GM12878 (cell line): Measurements from ENCODE around the gene KCNJ18. TPM values are rescaled to one million over a fixed set of nuclear protein-coding genes. Genes with fewer than 3 reads are reported as not detected.

Source experiments
- ATAC-seq: fragments of 200-7000 bp; cut with Tn5 transposase; 3 replicates; pipeline ENCODE4 v1.9.1; 2020; ENCODE audit warnings: mild to moderate bottlenecking, moderate library complexity
- BruUV-seq: library from RNA; stranded (reverse); fragments of 400-500 nt; replicated peaks from 2 replicates; lab custom pipeline; 2021; lab: Mats Ljungman, UMichigan
- CTCF ChIA-PET: fragments of 300-600 bp; sonication (Branson Sonifier 250); formaldehyde crosslinking; extraction: SDS; loops from one replicate; lab custom pipeline; 2021; ENCODE audit warnings: inconsistent platforms; lab: Yijun Ruan, JAX
- POLR2A ChIA-PET: fragments of 350-600 bp; formaldehyde crosslinking; extraction: SDS; loops from one replicate; lab custom pipeline; 2021; ENCODE audit warnings: inconsistent platforms; lab: Charles Lee
- RAD21 ChIA-PET: fragments of 300-600 bp; sonication (Branson Sonifier 250); formaldehyde crosslinking; loops from one replicate; lab custom pipeline; 2023; ENCODE audit warnings: antibody characterized with exemption; ENCODE audit not compliant: unreplicated experiment; lab: Charles Lee
- SMC1A ChIA-PET: fragments of 300-600 bp; sonication (Branson Sonifier 250); formaldehyde crosslinking; loops from one replicate; lab custom pipeline; 2023; ENCODE audit not compliant: unreplicated experiment, uncharacterized antibody; lab: Charles Lee
- DNase-seq: peaks from one replicate; pipeline ENCODE4 v3.0.0-alpha.2; 2011; ENCODE audit warnings: low read depth, low spot score
- FAIRE-seq: peaks from 3 replicates; lab custom pipeline; 2011; peaks lifted over from hg19 to GRCh38; lab: Jason Lieb, UNC
- H2AFZ ChIP-seq: 2 replicates; pipeline ENCODE4 v1.6.0; 2011; ENCODE audit warnings: low read depth, low read length, control low read depth; ENCODE audit not compliant: control insufficient read depth
- H3K27ac ChIP-seq: 2 replicates; pipeline ENCODE4 v1.5.1; 2011; ENCODE audit warnings: control low read depth; ENCODE audit not compliant: control insufficient read depth, insufficient read depth
- H3K27me3 ChIP-seq, 2 experiments: replicated peaks in 1 of 2; 2 replicates each; pipeline versions ENCODE4 v1.6.0 to v1.6.1; 2011; ENCODE audit warnings: low read length in 1 of 2; ENCODE audit not compliant: control insufficient read depth in 2 of 2, insufficient read depth in 2 of 2
- H3K36me3 ChIP-seq, 2 experiments: 2 replicates each; pipeline ENCODE4 v1.5.1; 2011; ENCODE audit warnings: low read length in 1 of 2; ENCODE audit not compliant: control insufficient read depth in 2 of 2, insufficient read depth in 2 of 2
- H3K4me1 ChIP-seq: 2 replicates; pipeline ENCODE4 v1.6.1; 2011; ENCODE audit warnings: mild to moderate bottlenecking, low read length, moderate library complexity, mixed read lengths; ENCODE audit not compliant: control insufficient read depth, insufficient read depth
- H3K4me2 ChIP-seq: 2 replicates; pipeline ENCODE4 v1.6.0; 2011; ENCODE audit warnings: control low read depth; ENCODE audit not compliant: control insufficient read depth, insufficient read depth
- H3K4me3 ChIP-seq: fragments of 200-600 bp; sonication (generic); 2 replicates; pipeline ENCODE4 v1.5.1; 2016
- H3K79me2 ChIP-seq: 2 replicates; pipeline ENCODE4 v1.6.0; 2011; ENCODE audit warnings: low read length; ENCODE audit not compliant: control insufficient read depth, insufficient read depth
- H3K9ac ChIP-seq: 2 replicates; pipeline ENCODE4 v1.8.0; 2011; ENCODE audit warnings: low read length, control low read depth, mixed read lengths; ENCODE audit not compliant: control insufficient read depth, insufficient read depth
- H3K9me3 ChIP-seq: replicated peaks from 3 replicates; pipeline ENCODE4 v1.5.1; 2011; ENCODE audit warnings: mild to moderate bottlenecking, low read length; ENCODE audit not compliant: control insufficient read depth, insufficient read depth
- H4K20me1 ChIP-seq: 2 replicates; pipeline ENCODE4 v1.6.0; 2011; ENCODE audit not compliant: control insufficient read depth, insufficient read depth
- BCL3 ChIP-seq: IDR thresholded peaks from 2 replicates; pipeline ENCODE4 v1.6.1; 2011; ENCODE audit warnings: borderline replicate concordance, low read depth, mild to moderate bottlenecking, moderate library complexity, low read length; ENCODE audit not compliant: insufficient read depth, poor library complexity, severe bottlenecking
- CREB1 ChIP-seq: IDR thresholded peaks from 2 replicates; pipeline ENCODE4 v1.6.1; 2012; ENCODE audit warnings: low read depth, mild to moderate bottlenecking, inconsistent platforms
- DPF2 ChIP-seq: fragments of 450-650 bp; IDR thresholded peaks from 2 replicates; pipeline ENCODE4 v1.6.1; 2017; ENCODE audit warnings: mild to moderate bottlenecking
- LARP7 ChIP-seq: fragments of 450-650 bp; IDR thresholded peaks from 2 replicates; pipeline ENCODE4 v1.6.1; 2017; ENCODE audit warnings: mild to moderate bottlenecking
- MYB ChIP-seq: fragments of 150-350 bp; IDR thresholded peaks from 2 replicates; pipeline ENCODE4 v1.6.1; 2014; ENCODE audit warnings: mild to moderate bottlenecking, low read depth, low read length, borderline replicate concordance
- PRDM15 ChIP-seq: fragments of 450-650 bp; formaldehyde crosslinking; IDR thresholded peaks from 2 replicates; pipeline ENCODE4 v1.4.0; 2020; ENCODE audit warnings: mild to moderate bottlenecking, moderate library complexity
- ZBTB40 ChIP-seq: fragments of 450-650 bp; IDR thresholded peaks from 2 replicates; pipeline ENCODE4 v1.6.1; 2016; ENCODE audit warnings: mild to moderate bottlenecking, moderate library complexity, borderline replicate concordance
- ZNF687 ChIP-seq: fragments of 450-650 bp; IDR thresholded peaks from 2 replicates; pipeline ENCODE4 v1.6.1; 2017; ENCODE audit warnings: mild to moderate bottlenecking, moderate library complexity
- WGBS: methylation state at CpG from one replicate; pipeline ENCODE4 v1.1.6; 2016; ENCODE audit warnings: low lambda C conversion rate; ENCODE audit not compliant: insufficient replicate concordance, insufficient coverage; ENCODE audit errors: missing lambda C conversion rate; 5-methylcytosine and 5-hydroxymethylcytosine counted together
- in situ Hi-C: fragments of 300-500 bp; cut with MboI; formaldehyde crosslinking; loops from 9 replicates; pipeline ENCODE4 v1.14.3; 2018; ENCODE audit warnings: mixed read lengths
- intact Hi-C: fragments of 100-400 bp; cut with micrococcal nuclease; formaldehyde crosslinking; loops from one replicate; pipeline ENCODE4 v1.14.2; 2022; ENCODE audit not compliant: unreplicated experiment
- polyA plus RNA-seq, 11 experiments: library from polyadenylated mRNA; depleted of rRNA in 4 of 11; unstranded in 6 of 11; stranded (reverse) in 5 of 11; fragments of >200 nt; fragmentation: Nextera tagmentation in 4 of 11; fragmentation: Illumina TruSeq in 1 of 11; extraction: Ambion mirVana in 4 of 11; extraction: Trizol in 1 of 11; gene quantifications; 1 replicate in 1 of 11; 2 replicates in 10 of 11; pipeline versions ENCODE4 v1.2.1 to v1.2.3, GENCODE V29; 2011 to 2016; ENCODE audit warnings: inconsistent platforms in 2 of 11, missing spikeins in 2 of 11, low read depth in 1 of 11
- total RNA-seq, 4 experiments: library from RNA; depleted of rRNA in 3 of 4; stranded (reverse); fragments of >200 nt in 3 of 4; fragmentation: Illumina TruSeq in 1 of 4; extraction: Trizol in 1 of 4; gene quantifications; 2 replicates each; pipeline versions ENCODE4 v1.2.1 to v1.2.3, GENCODE V29; 2013 to 2021

KCNJ18 gene
- total and polyA plus RNA-seq, 10 of the 15 experiments (the other 5 are each of a cell fraction or from before 2014, with no cell fraction given), result not detected

- CTCF ChIA-PET, result no interaction called here
- H3K4me1 ChIP-seq, result no peaks in the 10 kb centered on the region
- H3K9ac ChIP-seq, result no peak overlapping the region
- no peaks in the 10 kb centered on the region for H3K36me3 ChIP-seq
- no TSS peak for BruUV-seq
- H3K9me3 ChIP-seq, result no peaks in the 10 kb centered on the region; the same call in 2 of the 3 replicates
- intact Hi-C loops (no loop called here), in situ Hi-C loops (no loop called here)
- H3K79me2 ChIP-seq, result no peaks in the 10 kb centered on the region
- 36% methylated on average over 12 of the region's 12 CpGs for WGBS
- RAD21 ChIA-PET, result no interaction called here
- no peaks in the 10 kb centered on the region for H4K20me1 ChIP-seq
- H3K27me3 ChIP-seq, result no peaks in the 10 kb centered on the region
- H3K4me3 ChIP-seq, result no peak overlapping the region
- POLR2A ChIA-PET, result no interaction called here
- no peak for DNase-seq
- no peak for FAIRE-seq
- ATAC-seq, result no peak
- SMC1A ChIA-PET, result no interaction called here
- H2AFZ ChIP-seq, result no peak overlapping the region
- no peak overlapping the region for H3K4me2 ChIP-seq
- H3K27ac ChIP-seq, result no peak overlapping the region
- TF ChIP-seq ZBTB40 (no peak), ZNF687 (no peak), BCL3 (no peak), DPF2 (no peak), CREB1 (no peak), MYB (no peak), LARP7 (no peak), PRDM15 (CRISPR knock-in tag) (no peak)
Measured at GRCh38 chr17:21711182-21711581, 18.9 kb downstream of the KCNJ18 start.
